GM21381 (cell line): ENCODE data around the gene CNTN5.
"Not testable (repeated sequence)": the region's sequence is repeated elsewhere in the genome, so short reads cannot be mapped to it uniquely, and the experiment has no call there.

Experiments used
- ATAC-seq: cut with Tn5 transposase; IDR thresholded peaks from one replicate; pipeline ENCODE4 v1.9.1; 2021; ENCODE audit warnings: mild to moderate bottlenecking, moderate library complexity; ENCODE audit not compliant: unreplicated experiment

Gene CNTN5

GRCh38 chr11:99268886-99269285, 248.1 kb downstream of the CNTN5 start:
- no peak for ATAC-seq

DNA sequence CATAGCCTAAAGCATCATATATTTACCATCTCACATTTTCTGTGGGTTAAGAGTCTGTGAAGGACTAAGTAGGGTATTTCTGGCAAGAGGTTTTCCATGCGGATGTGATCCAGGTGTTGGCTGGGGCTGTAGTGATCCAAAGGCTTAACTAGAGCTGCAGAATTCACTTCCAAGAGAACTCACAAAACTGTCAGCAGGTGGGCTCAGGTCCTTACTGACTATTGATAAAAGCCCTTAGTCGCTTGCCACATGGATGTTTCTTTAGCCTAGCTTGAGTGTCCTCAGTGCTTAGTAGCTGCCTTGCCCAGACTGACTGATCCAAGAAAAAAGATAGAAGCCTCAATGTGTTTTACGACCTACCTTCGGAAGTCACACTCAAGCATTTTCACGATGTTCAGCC, 250.8 kb downstream of the CNTN5 start:
- no peak for ATAC-seq

- no peak for ATAC-seq
These were observed 254.8 kb downstream of the CNTN5 start for GRCh38 chr11:99275521-99275920.

GRCh38 chr11:99277281-99277680, 256.5 kb downstream of the CNTN5 start:
- no peak for ATAC-seq

- no peak for ATAC-seq
These were observed 258.5 kb downstream of the CNTN5 start for GRCh38 chr11:99279266-99279665.

GRCh38 chr11:99281331-99281730, 260.6 kb downstream of the CNTN5 start:
- ATAC-seq = no peak

DNA sequence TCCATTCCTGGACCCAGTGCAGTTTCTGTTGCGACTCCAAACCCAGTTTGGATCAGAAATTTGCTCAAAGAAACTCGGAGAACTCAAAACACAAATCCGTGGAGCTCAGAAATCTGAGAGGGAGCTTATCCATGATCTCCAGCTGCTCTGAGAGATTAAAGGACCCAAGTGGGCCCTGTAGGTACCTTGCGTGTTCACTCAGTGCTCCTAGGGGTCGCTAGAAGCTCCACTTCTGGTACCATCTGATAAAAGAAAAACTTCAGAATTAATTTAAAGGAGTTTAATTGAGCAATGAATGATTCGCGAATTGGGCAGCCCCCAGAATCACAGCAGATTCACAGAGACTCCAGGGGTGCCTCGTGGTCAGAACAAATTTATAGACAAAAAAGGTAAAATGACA, 277.2 kb downstream of the CNTN5 start:
- not testable (repeated sequence) for ATAC-seq

- ATAC-seq = no peak
These were observed 286.9 kb downstream of the CNTN5 start for GRCh38 chr11:99307510-99308088.

- no peak for ATAC-seq
These were observed 291.1 kb downstream of the CNTN5 start for GRCh38 chr11:99311870-99312269.

DNA sequence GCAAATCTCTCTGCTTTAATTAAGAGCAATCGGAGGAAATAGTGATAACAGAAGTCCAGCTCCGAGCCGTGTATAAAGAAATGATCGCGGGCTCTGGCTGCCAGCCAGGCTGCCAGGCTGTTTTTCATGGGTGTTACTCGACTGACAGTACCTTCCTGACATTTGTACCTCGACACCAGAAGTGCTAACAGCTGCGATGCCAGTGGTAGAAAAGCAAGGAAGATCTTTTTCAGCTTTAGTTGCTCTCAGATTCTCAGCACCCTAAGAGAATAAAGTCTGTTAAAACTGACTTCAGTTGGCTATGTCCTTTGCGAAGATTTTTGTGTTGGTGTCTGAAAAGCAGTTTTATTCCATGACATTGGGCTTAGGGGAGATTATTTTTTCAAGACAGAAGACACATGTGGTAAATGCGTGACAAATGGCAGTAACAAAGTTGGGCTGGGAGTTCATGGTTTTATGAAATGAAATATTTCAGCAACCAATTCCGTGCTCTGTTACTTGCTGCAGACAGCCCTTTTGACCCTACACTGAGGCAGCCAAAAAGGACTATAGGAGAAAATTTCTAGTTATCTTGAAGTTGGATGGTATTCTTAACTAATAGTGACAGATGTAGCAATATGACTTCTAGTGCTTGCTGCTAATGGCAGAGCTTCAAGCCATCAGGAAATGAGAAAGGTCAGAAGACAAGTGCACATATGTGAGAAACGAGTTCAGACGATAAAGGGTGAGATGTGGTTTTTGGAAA, 296.2 kb downstream of the CNTN5 start:
- no peak for ATAC-seq

GRCh38 chr11:99320769-99321290, 300.1 kb downstream of the CNTN5 start:
- no peak for ATAC-seq

DNA sequence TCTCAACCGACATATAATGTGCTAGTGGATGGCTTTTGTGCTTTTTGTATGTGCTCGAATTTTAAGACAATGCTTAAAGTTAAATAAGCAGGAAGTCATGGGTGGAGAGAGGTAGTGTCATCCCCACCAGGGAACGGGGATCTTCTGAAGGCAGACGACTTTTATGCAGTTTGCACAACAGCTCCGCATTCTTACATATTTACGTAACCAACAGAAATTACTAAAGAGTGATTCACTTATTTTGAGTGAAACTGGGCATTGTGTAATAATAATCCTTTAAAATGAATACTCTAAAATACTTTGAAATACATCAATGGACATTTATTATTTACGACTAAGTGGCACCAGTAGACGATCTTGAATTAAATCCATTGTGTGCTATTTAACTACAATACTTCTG, 305.1 kb downstream of the CNTN5 start:
- no peak for ATAC-seq

DNA sequence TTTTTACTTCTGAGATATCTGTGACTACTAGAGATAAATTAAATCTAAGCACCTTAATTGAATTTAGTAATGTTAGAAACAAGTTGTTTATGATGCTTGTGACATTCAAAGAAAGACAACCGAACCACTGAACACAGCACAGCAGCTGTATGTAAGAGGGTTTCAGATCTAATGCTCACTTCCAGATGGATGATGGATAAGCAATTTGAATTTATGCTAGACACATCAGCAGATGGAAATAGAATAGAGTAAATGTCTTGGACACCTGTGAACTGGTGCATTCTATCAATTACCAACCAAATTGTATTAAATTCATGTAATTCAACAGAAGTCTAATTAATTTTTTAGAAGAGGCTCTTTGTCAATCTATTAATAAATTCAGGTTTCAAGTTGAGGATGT, 306.3 kb downstream of the CNTN5 start:
- ATAC-seq = no peak

DNA sequence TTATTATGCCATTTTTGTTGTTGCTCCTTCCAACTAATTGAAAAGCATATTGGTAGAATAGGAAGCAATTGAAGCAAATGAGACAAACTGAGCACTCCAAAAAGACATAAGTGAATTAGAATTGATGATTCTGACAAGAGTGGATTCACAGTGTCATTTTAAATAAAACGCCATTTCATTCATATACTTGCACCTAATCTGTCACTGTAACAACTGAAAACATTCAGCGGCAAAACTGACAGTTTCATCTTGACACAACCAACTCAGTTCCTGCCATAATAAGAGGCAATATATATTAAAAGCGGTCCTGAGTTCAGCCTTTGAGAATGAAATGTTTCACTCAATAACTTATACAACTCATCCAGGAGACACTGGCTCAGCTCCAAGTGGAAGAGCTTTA, 306.8 kb downstream of the CNTN5 start:
- ATAC-seq = no peak

GRCh38 chr11:99333621-99334020, 312.9 kb downstream of the CNTN5 start:
- ATAC-seq = no peak

- ATAC-seq = no peak
These were observed 322.4 kb downstream of the CNTN5 start for GRCh38 chr11:99343117-99343516.

DNA sequence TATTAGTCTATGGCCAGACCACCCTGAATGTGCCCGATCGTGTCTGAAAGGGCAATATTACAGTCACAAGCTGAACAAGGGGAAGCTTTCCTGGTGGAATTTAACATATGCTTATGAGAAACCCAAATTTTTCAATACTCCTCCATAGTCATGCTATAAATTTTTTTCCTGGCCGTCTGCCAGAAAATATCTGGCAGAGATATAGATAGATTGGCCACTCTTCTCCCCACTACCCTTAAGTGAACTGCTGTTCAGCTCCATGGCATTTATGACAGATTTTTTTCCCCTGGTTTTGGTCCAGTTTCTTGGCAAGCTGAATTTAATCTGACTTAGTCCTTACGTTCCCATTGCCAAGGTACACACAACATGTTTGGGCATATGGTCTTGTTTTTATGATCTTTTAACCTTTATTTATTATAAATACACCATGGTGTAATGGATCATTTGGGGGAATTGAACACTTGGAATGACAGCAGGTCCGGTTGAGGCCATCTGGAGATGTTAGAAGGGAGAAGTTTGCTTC, 328.5 kb downstream of the CNTN5 start:
- no peak for ATAC-seq

DNA sequence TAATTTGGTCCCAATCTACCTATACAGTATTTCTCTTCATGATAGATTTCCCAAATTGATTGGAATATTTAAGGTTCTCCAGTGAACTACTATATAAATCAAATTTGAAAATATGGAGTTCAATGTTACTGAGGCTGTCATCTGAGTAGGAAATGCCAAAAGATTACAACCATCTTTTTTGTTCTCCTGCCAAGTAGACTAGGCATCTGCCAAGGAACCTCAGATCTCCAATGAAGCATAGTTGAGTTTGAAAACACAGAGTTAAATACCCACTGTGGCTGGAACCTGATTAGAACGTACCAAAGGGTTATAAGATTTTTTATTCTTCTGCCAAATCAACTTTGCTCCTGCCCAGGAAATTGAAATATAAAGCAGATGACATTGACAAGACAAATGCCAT, 330.9 kb downstream of the CNTN5 start:
- ATAC-seq = no peak

- no peak for ATAC-seq
These were observed 331.9 kb downstream of the CNTN5 start for GRCh38 chr11:99352642-99353041.

DNA sequence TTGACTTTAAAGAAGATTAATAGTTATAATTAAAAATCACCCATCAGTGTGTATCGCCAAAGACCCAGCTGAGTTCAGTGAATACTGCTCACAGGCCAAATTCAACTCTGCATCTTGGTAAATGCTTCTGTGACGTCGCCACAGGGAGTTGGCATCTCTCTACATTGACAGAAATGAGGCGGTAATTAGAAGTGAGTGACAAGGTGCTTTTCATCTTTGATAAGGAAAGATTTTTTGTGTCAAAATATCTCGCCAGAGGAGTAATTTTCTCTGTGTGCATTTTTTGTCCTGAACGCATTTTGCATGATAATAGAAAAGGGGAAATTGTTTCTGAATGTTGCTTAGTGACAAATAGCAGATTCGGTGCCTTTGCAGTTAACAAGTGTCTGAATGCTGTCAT, 345.8 kb downstream of the CNTN5 start:
- ATAC-seq = no peak

DNA sequence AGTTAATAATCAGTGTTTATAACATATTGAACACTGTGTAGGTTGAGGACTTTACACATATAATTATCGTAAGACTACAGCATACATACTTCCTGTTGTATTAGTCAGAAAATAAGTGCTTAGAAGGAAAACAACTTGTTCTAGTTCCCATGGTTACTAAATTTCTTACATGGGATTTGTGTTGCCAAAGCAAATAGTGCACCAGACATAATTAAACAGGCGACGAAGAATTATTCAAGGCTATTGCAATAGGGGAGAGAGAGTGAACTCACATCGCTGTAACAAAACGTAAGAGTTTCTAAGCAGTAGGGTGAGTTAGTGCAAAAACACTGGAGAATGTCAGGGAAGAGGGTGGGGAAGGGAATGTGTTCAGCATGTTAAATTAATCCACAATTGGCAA, 347.8 kb downstream of the CNTN5 start:
- no peak for ATAC-seq

GRCh38 chr11:99370549-99371216, 349.9 kb downstream of the CNTN5 start:
- ATAC-seq = no peak
